D341Med (cell line): ENCODE measurements around the gene HCK.

ENCODE experiments used
- DNase-seq: peaks from one replicate; pipeline ENCODE4 v3.0.0; 2012; ENCODE audit warnings: low spot score

The HCK gene

DNA sequence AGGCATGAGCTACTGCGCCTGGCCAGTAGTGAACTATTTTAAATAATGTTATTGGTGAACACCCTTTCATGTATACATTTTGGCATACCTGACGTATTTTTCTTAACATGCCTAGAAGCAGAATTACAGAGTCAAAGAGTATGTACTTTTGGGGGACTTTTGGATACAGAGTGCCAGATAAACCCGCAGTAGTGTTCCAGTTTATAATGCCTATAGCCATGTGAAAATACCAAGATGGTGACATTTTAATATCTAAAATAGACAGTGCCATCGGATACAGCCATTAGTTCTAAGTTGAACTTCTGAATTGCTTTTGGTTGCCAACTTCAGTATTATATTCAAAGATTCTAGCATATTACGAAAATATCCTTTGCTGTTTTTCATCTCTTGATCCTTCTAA is 77.8 kb downstream of the HCK start:
- DNase-seq: no peak

DNA sequence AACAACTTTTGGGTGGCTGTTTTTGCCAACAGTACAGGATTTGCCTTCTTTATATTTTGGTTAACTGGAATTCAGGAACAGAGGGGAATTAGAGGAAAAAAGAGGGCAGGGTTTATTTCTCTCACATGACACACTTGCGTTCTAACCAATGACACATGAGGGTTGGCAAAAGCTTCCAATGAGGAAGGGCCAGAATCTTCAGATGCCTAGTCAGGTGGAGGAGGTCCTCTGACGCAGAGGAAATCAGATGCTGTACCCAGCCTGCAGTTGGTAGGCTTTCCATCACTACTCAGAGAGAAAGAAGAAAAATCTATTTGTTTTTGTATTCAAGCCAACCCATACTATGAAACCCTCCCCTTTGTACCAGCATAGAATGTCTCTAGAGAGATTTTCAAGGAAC is 78.3 kb downstream of the HCK start:
- no peak for DNase-seq

DNA sequence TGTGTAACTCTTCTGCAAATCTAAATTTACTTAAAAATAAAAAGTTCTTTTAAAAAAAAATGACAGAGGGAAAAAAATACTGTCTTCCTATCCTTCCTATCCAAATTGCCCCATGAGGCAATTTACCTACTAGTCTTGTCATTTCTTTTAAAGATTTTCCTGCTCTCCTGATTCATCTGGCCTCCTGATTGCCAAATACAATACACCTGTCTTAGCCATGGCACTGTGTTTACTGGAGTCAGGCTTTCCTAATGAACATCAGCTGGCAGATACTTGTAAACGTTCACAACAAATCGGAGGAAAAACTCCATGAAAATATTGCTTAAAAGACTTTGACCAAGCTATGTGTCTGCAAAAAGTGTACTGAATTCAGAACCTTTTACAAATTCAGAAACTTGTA is 78.9 kb downstream of the HCK start:
- no peak for DNase-seq

DNA sequence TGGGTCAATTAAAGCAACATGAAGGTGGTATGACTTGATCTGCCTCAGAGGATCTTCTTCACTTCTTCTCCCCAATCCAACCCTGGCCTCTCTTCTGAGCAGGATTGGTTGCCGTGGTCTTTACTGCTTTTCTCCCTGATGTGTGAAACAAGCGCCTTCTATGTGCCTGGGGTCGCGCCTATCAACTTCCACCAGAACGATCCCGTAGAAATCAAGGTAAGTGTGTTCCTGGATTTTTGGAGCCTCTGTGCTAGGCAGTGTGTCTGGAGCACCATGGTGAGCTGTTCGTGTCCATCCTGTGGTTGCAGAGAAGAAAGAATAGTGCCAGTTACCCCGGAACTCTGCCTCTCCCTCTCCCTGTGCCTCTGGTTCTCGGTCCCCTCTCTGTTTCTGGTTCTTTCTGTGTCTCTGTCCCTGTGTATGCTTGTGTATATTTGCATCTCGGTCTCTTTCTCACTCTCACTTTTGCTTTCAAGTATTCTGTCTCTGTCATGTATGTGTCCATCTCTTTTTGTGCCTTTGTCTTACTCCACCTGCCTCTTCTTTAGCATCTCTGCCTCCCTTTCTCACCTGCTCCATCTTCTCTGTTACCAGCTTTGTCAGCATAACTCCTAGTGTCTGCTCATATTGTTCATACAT is 81.0 kb downstream of the HCK start:
- DNase-seq: no peak

DNA sequence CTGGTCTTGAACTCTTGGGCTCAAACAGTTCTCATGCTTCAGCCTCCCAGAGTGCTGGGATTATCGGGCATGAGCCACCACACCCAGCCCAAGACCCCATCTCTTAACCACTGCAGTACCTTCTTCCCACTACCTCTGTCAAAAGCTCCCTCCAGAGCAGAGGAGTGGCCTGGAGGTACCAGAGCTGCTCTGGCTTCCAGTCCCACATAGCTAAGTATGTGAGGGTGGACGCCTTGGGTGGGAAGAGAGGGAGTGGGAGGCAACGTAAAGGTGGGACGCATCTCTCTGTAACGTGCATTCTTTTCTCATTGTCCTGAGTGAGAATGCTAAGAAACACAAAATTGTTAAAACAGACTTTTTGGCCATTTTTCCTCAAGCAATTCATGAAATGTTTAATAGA is 82.0 kb downstream of the HCK start:
- no peak for DNase-seq

DNA sequence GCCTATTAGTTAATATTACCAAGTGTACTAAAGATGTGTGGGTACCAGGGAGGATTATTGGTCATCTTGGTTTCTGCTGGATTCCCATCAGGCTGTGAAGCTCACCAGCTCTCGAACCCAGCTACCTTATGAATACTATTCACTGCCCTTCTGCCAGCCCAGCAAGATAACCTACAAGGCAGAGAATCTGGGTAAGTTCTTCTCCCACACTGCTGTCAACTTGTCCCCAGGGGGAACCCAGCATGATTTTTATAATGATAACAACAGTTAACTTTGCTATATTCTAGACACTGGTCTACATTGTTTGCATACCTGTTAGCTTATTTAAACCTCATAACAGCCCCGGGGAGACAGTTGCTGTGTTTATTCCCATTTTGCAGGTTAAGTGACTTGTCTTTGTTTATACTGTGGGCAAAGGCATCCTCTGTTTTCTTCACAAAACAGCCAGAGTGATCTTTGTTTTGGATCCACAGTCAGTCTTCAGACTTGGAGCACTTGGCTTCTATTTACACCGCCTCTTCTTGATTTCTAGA is 84.0 kb downstream of the HCK start:
- DNase-seq: no peak

DNA sequence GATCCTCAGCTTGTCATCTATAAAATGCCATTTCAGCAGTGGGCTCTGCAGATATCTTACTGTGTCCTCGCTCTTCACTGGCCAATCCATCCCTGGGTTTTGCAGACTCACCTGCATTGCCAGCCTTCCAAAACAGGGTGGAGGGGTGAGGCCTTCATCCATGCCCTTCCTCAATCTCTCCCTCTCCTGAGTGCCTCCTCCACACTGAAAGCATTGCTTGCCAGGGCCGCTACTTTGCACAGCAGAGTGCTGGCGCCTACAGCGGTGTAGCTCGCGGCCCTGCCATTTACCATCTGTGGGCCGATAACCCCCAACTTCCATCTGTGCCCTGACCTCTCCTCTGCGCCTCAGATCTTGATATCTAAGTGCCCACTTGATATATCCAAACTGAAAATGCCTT is 86.9 kb downstream of the HCK start:
- no peak for DNase-seq

DNA sequence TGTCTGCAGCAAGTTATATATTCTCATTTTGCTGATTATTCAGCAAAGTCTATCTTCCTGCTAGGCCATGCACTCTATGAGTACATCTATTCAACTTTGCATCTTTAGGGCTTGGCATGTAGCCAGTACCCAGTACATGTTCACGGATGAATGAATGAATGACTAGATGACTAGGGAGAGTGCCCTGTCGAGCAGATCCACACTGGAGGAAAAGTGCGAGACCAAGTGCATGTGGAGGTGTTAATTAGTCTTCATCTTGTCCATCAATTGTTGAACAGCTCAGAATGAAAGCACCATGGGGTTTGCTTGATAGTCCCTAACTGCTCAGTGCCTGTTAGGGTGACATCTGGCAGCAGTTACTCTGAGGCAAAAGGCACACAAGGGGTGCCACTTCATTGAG is 87.9 kb downstream of the HCK start:
- no peak for DNase-seq

DNA sequence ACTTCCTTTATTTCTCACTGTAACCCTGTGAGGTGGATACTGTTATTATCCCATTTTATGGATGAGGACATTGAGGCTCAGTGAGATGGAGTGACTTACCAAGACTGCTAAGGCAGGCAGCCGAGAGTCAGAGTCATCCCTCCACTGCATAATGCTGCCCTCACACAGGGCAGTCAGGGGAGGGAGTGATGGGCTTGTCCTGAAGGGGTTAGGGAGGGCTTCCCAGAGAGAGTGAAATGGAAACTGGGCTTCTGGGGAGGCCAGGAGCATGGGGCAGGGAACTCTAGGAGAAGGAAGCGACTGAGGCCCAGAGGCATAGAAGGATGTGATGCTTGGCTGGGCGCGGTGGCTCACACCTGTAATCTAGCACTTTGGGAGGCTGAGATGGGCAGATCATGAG is 88.6 kb downstream of the HCK start:
- no peak for DNase-seq

DNA sequence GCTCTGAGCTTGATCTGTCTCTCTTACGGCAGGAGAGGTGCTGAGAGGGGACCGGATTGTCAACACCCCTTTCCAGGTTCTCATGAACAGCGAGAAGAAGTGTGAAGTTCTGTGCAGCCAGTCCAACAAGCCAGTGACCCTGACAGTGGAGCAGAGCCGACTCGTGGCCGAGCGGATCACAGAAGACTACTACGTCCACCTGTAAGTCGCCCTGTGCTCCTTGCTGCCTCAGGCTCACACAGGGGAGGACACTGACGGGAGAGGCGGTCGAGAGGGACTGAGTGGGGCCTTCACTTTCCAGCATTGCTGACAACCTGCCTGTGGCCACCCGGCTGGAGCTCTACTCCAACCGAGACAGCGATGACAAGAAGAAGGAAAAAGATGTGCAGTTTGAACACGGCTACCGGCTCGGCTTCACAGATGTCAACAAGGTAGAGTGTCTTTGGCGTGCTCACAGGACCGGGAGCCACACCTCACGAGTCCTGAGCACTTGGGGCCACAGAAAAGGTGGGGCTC is 89.5 kb downstream of the HCK start:
- no peak for DNase-seq

DNA sequence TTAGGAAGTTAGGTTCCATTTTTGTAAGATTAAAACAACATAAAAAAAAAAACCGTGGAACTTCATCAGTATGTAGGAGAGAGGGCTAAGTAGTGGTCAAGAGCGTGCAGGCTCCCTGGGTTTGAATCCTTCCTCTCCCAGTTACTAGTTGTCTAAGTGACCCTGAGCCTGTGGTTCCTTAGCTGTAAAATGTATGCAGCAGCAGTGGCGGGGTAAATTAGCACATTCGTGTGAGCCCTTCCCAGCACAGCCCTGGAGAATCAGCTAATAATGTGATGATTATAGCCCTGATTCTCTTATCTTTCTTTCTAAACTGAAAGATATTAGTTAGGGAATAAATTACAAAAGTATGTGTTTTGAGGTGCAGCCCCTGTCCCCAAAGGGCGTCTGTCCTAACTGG is 90.0 kb downstream of the HCK start:
- DNase-seq: no peak

DNA sequence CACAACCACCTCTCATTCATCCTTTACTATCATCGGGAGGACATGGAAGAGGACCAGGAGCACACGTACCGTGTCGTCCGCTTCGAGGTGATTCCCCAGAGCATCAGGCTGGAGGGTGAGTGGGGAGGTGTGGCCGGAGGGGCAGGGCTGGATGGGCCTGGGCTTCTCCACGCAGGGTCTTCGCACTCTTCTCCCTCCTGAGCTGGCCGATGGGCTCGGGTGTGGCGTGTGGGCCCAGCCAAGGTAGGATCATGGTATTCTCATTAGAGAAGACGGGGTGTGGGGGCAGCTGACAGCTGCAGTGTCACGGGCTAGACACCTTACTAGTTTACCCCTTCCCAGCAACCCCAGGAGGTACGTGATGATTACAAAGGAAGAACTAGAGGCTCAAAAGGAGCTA is 90.9 kb downstream of the HCK start:
- DNase-seq: no peak

DNA sequence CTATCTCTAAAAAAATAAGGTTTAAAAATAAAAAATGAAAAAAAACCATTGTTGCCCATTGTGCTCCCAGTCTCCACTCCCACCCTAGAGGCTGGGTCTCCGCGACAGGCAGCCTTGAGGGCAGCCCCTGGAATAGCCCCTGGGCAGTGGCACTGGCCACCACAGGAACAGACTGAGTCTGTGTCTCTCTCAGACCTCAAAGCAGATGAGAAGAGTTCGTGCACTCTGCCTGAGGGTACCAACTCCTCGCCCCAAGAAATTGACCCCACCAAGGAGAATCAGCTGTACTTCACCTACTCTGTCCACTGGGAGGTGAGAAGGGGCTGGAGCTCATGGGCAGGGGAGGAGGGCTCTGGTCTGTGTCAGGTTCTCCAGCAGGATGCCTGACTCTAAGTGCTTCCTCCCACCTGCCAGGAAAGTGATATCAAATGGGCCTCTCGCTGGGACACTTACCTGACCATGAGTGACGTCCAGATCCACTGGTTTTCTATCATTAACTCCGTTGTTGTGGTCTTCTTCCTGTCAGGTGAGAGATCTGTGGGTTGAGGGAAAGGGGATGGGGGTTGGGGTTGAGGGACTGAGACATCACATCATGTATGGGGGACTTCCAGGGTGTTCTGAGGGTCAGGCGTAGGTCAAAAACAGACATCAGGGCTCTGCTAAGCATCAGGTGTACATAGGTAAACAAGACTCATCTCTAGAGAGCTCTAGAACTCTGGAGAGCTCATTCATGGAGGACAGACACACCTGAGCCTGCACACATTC is 93.0 kb downstream of the HCK start:
- no peak for DNase-seq

DNA sequence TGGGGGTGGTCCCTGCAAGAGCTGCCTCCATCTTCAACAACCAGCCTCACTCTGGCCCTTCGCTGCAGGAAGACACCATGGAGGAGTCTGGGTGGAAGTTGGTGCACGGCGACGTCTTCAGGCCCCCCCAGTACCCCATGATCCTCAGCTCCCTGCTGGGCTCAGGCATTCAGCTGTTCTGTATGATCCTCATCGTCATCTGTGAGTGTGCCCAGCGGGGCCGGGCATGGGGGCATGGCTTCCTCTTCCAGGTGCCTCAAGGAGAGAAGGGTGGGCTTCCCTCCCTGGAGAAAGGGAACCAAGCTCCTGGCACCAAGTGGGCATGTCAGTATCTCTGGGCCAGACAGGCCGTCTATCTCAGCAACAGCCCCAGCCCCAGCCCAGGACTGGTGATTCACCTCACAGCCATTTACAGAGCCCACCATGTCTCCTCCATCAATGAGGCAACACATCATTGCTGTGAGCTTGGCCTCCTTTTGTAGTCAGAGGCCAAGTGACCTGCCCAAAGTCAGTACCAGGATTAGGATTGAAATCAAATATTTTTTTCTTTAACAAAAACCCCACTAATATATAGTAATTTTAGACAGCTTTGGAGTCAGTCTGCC is 97.6 kb downstream of the HCK start:
- no peak for DNase-seq

DNA sequence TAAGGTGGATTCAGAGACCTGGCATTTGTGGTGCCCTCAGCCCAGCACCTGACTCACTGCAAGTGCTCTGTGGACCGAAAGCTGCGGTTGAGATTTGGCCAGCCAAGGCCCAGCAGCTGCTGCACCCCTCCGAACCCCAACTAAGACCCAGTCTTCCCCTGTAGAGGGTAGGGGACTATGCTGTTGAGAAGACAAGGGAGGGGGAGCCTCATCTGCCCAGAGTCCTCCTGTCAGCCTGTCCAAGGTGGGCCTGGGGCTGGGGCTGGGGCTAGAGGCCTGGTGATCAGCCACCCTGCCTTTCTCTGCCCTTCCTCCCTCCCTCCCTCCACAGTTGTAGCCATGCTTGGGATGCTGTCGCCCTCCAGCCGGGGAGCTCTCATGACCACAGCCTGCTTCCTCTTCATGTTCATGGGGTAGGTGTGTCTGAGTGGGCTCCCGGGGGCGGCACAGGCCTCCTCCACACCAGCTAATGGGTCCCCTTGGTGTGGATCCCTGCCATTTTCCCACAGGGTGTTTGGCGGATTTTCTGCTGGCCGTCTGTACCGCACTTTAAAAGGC is 98.3 kb downstream of the HCK start:
- DNase-seq: no peak
